LNCAP (cell line): ENCODE data around the gene HIF1A.

Experiments
- CTCF ChIP-seq: fragments of 450-650 bp; IDR thresholded peaks from 2 replicates; pipeline ENCODE4 v1.5.1; 2017; ENCODE audit warnings: mild to moderate bottlenecking

The HIF1A gene

GRCh38 chr14:61694830-61695694 is at the start of gene HIF1A:
HIF1A (plus strand) TSS chr14:61695513; CDS start chr14:61695805, 292 bp downstream.
- no peak for TF ChIP-seq CTCF

GRCh38 chr14:61646366-61647116 is 48.8 kb upstream of the HIF1A start:
- TF ChIP-seq CTCF: no peak

GRCh38 chr14:61647704-61648103 is 47.6 kb upstream of the HIF1A start:
- no peak for TF ChIP-seq CTCF

- no peak for TF ChIP-seq CTCF
Observed at GRCh38 chr14:61648377-61648776, 46.9 kb upstream of the HIF1A start.

GRCh38 chr14:61649283-61649682 is 46.0 kb upstream of the HIF1A start:
- no peak for TF ChIP-seq CTCF

GRCh38 chr14:61651355-61651754 is 44.0 kb upstream of the HIF1A start:
- no peak for TF ChIP-seq CTCF

- no peak for TF ChIP-seq CTCF
Observed at GRCh38 chr14:61652526-61653262, 42.6 kb upstream of the HIF1A start.
